GM19397 (cell line): ENCODE measurements around the gene RND3.

Source experiments
- ATAC-seq: cut with Tn5 transposase; IDR thresholded peaks from one replicate; pipeline ENCODE4 v1.9.1; 2021; ENCODE audit warnings: mild to moderate bottlenecking, moderate library complexity; ENCODE audit not compliant: unreplicated experiment

RND3 gene

DNA sequence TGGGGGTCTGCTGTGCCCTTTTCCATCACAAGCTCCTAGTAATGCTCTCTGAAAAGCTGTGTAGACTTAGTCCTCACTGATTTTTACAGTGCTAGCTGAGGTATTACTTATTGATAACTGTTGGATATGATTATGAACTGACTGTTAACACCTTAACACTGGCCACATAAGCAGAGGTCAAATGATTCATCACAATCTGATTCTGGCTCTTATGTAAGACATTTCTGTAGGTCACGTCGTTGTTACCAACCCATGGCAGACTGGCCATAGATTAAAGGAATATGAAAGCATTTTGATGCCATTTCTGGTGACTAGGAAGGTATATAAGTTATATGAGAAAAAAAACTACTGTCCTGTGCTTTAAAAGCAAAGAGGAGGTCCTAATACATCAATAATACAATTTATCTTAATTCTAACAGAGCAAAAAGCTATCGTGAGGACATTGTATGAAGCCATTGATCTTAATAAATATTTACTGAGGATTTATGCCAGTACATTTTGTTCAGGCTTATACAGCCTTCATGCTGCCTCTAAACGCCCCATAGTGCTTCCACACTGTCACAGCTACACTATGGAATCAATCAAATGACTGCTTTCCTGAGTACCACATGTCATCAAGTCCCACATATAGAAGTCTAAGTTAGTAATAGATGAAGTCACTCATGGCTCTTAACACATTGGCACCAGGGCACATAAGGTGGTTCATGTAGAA is 6.9 kb upstream of the RND3 start:
- no peak for ATAC-seq

DNA sequence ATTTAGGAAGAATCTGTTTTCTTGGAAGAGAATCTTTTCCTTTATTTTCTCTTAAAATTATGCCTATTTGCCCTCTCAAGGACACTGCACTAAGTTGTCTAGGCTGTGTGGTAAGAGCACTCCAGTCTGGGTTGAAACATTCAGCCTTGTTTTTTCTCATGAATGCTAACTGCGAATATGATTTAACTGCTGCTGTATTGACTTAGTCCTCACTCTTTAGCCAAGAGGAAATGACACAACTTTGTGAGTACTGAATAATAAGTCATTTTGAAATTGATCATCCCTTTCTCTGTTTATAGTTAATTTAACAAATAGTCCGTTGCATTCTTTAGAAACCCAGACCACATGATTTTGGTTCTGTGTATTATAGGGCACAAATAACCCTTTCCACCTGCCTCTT is 4.5 kb upstream of the RND3 start:
- ATAC-seq: no peak

DNA sequence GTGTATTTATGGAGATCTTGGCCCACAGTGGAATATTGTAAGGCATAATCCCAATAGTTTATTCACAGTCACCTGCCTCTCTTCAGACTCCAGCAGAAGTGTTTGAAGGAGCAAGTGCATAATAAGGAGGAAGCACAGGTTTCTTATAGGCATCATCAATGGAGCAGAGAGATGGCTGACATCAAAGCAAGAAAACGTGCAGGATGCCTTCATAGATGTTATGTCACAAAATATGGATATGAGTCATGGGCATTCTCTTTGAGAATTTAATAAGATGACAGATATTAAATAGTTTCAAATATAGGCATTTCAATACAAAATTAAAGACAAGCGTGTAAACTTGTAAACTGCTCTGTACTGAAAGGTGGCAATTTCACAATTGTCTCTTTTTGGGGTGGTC is 4.0 kb upstream of the RND3 start:
- no peak for ATAC-seq

DNA sequence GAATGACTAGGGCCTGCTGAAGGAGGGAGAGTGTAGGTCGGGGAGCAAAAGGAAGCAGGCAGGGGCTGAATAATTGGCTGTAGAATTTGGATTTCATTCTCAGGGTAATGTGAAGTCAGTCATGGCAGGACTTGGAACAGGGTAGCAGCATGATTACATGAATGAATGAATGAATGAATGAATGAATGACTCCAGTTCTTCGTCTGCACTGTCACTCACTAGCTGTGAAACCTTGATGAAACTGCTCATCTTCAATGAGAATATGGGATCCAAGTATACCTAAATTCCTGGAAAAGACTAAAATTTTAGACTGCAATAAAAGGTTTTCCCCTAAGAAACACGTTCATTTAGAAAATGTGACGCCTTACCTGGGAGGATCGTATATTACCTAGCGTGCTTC is 3.0 kb upstream of the RND3 start:
- ATAC-seq: no peak

DNA sequence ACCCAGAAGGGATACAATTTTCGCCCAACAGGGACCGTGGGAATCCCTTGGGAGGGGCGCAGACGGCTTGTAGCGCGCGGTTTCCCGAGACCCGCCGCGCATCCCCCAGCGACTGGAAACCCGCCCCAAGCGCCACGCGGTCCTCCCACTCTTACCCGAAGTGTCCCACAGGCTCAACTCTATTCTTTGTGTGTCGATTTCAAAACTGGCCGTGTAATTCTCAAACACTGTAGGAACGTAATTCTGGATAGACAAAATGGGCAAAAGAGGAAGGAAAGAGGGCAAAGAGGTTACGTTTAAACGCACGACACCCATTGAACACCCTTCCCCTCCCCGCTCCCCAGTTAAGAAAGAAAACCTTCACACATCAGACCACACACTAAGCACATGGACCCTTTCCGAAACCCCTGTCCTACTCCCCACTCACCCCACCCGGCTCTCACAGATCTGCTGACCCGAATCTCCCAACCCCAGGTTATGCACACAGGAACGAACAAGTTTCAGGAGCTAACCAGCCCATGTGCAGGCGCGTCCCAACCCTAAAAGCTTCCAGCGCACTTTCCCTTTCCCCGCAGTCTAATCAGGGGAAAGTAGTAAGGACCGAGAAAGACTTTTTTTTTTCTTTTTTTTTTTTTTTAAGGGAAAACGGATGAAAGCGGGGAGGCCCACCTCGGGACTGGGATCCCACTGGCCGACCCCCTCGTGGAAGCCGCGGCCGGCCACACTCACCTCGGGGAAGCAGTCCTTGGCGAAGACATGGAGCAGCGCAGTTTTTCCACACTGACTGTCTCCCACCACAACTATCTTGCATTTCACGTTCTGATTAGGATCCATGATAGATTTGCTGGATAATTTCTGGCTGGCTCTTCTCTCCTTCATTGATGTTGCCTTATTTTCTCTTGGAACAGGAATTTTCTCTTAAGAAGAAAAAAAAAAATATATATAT is 655 bp downstream of the RND3 start:
- ATAC-seq: no peak

DNA sequence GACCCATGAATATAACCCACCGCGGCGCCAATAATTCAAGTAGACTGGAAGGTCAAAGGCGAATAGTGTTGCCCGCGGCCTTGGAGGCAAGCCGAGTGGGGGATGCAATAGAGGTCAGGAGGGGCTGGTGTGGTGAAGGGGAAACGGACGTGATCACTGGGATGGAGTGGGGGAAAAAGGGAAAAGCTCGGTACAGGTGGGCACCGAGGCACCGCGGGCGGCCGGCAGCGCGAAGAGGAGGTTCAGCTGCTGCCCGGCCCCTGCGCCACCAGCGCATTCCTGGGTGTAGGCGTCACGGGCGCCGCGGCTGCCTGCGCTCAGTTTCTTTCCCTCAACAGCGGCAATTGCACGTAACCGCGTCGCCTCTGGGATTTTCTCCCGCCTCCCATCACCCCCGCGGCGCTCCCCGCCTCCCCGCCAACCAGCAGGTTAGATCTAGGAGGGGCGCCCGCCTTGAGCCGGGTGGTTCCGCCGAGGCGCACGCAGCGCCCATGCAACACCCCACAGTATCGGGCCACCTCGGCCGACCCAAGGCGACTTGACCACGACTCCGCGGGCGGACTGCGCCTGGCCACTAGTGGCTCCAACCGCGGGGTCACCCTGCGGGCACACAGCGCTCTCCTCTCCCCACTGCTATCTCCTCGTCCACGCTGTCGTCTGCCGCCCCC is 1.5 kb downstream of the RND3 start:
- ATAC-seq: no peak

DNA sequence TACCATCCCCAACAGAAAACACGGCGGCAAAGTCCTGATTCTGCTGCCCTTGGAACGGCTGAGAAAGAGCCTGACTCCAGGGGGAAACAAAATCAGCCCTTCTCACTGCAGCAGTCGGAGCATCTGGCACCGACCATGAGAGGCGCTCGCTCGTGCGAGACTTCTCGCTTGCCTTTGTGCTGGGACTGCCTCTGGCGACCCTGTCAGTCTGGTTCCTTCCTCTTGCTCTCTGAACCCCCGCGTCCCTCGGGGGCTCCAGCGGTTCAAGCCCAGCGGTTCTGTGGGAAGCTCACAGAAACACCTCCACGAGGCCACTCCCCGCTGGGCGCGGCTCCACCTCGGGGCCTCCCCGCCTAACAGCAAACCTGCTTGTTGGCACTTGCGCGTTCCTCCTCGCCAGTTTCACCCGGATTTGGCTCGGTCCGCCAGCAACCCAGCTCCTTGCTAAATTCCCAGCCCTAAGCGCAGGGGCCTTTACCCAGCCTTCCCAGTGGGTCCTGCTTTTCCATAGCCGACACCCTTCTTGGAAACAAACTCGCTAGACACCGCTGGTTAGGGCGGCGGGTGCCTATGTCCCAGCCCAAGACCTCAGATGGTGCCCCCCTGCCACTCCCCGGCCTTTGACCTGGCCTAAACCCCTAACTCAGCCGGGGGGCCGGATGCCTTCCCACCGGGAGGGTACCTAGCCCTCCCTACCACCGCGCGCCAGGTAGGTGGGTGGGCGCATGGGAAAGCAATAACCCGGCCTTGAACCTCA is 2.2 kb downstream of the RND3 start:
- no peak for ATAC-seq

DNA sequence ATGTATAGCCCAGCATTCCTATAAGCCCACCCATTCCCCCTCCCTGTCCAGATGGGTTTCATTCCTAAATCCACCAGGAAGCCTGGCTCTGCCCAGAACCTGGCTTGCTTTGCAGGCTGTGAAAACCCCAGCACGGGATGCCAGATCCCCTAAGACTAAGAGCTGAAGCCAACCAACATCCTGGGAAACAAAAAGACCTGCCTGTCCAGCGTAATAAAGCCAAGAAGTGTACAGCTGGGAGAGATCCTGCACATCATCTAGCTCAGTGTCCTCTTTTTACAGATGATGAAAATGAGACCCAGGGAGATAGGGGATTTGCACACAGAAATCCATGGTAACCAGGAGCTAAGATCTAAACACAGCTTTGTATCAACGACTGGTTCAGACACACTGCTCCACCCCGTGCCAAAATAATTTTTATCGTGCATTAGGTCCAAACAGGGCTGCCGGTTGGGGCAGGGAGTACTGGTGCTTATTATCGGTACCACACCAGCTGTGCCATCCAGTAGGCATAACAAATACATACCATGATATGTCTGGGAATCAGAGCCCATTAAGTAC is 2.9 kb downstream of the RND3 start:
- no peak for ATAC-seq

DNA sequence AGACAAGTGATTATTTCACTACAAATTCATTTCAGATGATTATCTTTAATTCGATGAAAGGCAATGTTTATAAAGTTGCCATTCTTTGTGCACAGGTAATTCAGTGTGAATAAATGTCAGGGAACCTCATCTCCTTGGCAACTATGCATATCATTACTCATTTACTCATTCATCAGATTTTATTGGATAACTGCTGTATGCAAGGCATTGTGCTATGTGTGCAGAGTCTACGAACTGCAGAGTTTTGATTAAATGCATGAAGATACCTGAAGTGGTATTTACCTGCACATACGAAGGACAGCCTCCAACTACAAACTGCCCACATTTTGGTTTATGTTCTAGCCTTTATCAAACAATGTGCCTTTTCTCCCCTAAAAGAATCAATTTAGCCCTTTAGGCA is 3.5 kb downstream of the RND3 start:
- ATAC-seq: no peak

DNA sequence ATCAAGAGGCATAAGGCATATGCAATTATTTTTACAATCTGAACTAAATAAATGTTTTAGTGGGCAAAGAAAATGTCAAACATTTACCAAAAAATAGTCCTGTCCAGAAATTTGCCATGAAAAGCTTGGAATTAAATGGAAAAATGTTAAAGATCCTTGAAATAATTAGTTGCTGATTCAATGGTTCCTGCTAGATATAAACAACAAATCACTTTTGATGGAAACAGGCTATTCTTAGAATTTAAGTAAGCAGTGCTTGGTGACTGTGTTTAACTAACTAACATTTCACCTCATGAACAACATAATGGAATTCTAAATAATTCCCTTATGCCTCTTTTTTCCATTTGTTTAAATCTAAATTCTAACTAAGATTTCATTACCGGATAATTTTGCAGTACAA is 3.9 kb downstream of the RND3 start:
- ATAC-seq: no peak

DNA sequence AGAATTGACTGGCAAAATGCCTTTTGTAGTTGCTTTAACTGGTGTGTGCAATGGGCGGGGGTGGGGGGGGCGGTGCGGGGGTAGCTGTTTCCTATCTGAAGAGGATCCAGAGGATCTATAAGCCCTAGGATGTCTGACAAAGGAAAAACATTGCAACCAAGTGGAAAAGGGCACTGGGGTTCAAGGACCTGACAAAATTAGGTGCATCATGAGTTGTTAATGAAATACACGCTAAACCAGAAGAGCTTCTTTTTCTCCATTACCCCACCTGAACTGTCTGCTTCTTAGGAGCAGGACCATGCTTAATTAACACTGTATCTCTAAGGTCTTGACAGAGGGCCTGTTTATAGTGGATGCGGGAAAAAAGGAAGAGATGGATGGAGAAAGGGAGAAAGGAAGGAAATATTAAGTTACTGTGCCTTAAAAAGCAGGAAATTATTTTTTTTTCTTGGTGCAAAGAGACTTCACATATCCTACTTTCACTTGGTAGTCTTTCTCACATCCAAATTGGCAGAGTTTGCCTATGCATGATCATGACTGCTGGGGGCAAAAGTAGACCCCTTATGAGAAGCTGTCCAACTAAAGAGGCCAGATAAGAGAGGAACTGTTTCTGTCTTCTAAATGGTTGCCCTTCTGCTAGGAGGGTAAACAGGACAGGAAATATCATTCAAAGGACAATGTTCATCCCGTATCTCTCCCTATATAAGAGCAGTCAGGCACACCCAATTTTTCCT is 4.6 kb downstream of the RND3 start:
- no peak for ATAC-seq

DNA sequence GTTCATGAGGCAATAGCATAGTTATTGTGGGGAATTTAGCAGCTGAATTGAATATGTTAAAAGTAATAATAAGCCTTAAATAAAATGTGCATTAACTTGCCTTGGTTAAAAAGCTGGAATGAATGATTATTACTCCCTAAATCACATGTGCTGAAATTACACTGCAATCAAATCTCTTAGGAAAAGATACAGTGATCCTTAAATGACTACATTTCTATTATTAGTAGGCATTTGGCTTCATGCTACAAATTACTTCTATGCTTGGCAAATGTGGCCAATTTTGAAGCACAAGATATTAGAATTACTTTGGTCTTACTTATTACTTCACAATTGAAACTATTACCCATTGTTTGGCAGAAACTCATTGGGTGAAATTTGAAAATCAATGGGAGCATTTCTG is 5.4 kb downstream of the RND3 start:
- no peak for ATAC-seq

DNA sequence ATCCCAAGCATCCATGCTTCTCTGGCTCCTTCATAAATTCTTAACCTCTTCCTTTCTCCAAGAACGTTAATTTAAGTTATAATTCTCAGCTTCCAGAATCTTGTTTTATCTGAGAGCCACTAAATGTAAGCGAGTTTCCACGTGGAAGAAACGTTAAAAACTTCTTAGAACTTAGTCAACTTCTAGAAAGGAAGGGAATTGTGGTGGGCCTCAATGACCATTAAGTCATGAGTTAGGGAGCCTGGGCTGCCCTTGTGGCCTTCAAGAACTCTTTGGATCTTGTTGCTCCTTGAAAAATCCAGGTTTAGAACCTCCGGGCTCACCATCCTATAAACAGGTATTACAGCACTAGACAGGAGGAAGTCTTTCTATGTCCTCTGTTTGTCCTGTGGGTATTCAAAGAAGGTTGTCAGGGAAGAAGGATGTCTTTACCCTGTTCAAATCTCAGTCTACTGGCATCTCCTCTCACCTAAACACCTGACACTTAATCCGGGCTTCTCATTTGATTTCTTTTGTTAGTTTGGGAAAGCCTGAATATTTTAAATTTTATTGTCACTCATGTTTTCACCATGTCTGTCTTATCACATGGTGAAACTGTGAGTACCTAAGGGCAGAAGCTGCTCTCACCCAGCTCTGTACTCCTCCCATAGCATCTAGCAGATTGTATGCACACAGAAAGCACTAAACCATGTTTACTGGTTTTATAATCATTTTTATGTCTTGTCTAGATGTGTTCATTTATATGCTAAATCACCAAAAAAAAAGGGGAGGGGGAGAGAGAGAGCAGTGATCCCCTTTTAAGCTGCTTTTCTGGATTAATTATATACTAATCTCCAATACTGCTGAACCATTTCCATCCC is 6.3 kb downstream of the RND3 start:
- ATAC-seq: no peak

DNA sequence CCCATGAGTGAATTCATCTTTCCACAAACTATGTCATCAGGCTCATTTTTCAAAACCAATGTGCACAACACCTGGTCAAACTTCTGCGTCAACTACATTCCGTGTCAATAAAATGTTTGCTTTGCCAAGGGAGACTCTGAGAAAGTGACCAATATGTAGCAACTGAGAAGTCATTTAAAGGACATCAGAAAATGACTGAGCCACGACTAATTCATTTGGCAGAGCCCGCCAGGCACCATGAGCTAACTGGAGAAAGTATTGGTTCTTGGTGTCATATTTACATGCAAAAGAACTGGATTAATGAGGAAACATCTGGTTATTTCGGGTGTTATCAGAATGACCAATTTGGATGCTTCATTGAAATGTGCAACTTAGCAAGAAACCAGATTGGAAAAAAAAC is 7.2 kb downstream of the RND3 start:
- no peak for ATAC-seq

DNA sequence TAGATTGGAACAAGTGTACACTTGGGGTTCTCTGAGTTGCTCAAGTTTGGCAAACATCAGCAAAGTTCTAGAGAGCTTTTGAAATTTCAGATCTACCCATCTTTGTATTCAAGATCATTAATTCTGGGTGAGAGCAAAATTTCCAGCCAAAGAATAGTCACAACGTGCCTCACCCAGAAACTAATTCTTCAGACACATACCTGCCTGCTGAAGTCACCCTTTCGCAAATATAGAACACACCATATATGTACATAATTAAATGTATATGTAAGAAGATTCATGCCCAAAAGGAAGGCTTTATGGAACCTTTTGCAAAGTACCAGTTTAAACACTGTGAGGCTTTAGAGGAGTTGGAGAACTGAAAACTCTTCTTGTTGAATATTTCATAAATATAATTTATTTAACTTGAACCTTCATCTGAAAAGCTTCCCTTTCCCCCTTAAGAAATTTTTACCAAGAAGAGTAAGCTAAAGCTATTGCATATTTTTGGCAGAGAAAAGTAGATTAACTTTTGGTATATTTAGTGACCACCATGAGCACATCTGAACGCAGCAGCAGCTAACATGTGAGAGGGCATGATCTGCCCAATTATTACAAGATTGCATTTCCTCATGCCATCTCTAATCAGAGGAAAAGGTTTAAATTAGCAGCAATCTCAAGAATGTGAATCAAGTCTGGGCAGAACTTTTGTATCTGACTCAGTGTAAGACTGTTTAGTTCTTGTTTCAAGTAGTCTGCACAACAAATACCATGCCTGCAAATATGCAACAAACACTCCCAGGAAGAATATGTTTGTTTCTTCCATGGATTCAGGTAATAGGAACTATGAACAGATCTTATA is 8.2 kb downstream of the RND3 start:
- ATAC-seq: no peak

DNA sequence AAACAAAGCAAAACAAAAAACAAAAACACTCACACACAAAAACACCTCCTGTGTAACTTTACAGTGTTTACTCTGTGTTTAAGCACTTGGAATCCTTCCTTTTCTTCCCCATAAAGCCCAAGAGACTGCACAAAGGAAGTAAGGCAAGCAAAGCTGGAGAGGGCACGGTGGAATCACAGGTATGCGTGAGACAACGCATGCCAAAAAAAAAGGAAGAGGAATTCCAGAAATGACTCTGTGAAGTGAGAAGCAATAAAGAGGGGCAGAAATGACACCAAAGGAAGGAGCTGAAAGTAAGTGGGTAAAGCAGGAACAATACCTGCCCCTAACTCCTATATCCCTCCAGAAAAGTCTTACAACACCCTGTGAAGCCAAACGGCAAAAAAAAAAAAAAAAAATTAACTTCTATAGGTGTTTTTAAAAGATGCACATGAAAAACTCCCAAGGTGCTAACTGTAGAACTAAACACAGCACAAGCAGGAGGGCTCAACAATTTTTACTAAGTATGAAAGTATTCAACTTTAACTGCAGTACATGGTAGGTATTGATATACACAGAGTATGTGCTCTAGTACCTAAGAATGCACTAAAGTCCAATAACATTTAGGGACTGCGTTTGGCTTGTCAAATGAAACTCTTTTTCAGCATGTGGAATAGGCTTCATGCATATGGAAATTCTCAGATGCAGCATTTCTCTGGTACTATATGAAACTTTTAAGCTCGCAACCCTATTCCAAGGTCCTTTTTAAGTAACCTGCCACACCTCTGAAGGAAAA is 9.1 kb downstream of the RND3 start:
- ATAC-seq: no peak

DNA sequence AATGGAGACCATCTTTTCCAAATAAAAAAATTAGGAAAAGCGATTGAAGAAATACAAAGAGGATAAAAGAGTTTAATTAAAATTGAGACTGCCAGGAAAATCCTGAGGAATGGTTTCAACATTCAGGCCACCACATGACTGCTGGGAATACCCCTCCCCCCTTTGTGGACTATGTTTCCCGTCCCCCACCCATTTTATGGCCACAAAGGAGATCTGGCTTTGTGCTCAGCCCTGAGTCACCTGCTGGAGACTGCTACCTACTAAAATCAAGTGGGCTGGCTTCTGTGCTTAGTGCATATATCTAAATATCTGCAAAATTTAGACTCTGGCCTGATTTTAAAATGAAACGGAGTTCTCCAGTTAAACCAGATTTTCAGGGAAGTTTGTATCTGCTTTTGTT is 10.1 kb downstream of the RND3 start:
- ATAC-seq: no peak
